ENCODE measurements around the gene GRIN2A. TPM values are rescaled to one million over a fixed set of nuclear protein-coding genes. Genes with fewer than 3 reads are reported as not detected.

The GRIN2A gene
- total RNA-seq, 4 donors from 2014 or later: 0.32 to 3.6 (median 2.0) TPM

- H3K9me3 ChIP-seq: no peaks in the 10 kb centered on the region
- TF ChIP-seq POLR2AphosphoS5 (IDR thresholded peaks at IDR 0.05): no peak
- H3K36me3 ChIP-seq: no peaks in the 10 kb centered on the region
- intact Hi-C loops (cut with DNase I): no loop called here
- no peaks in the 10 kb centered on the region for H3K27me3 ChIP-seq
- no peak overlapping the region for H3K27ac ChIP-seq (replicated peaks in 1 of 4)
- 95% methylated on average over 4 of the region's 4 CpGs for WGBS
- peak; percentile 74 for DNase-seq (ENCODE audit: extremely low spot score)
- no peaks in the 10 kb centered on the region for H3K4me1 ChIP-seq
- no peak overlapping the region for H3K4me3 ChIP-seq
These were observed 212.6 kb downstream of the GRIN2A start for GRCh38 chr16:9969580-9969979.

GRCh38 chr16:9966569-9967157, 215.6 kb downstream of the GRIN2A start:
- DNase-seq (ENCODE audit: extremely low spot score): peak; percentile 60
- Histone ChIP-seq H3K4me3 (no peak overlapping the region), H3K4me1 (no peaks in the 10 kb centered on the region), H3K27ac (replicated peaks in 1 of 4) (no peak overlapping the region), H3K9me3 (no peaks in the 10 kb centered on the region), H3K36me3 (no peaks in the 10 kb centered on the region), H3K27me3 (no peaks in the 10 kb centered on the region)
- intact Hi-C loops (cut with DNase I): no loop called here
- 89% methylated on average over 9 of the region's 9 CpGs for WGBS
- TF ChIP-seq POLR2A (IDR thresholded peaks at IDR 0.05; ENCODE audit: low read depth) (no peak), CTCF (IDR thresholded peaks at IDR 0.05) (no peak), POLR2AphosphoS5 (IDR thresholded peaks at IDR 0.05) (no peak), EP300 (IDR thresholded peaks at IDR 0.05) (no peak)

GRCh38 chr16:9965079-9965478, 217.1 kb downstream of the GRIN2A start:
- TF ChIP-seq POLR2A (IDR thresholded peaks at IDR 0.05; ENCODE audit: low read depth) (no peak), CTCF (IDR thresholded peaks at IDR 0.05) (no peak), EP300 (IDR thresholded peaks at IDR 0.05) (no peak), POLR2AphosphoS5 (IDR thresholded peaks at IDR 0.05) (no peak)
- WGBS: 70% methylated on average over 3 of the region's 3 CpGs
- Histone ChIP-seq H3K4me3 (no peak overlapping the region), H3K27me3 (no peaks in the 10 kb centered on the region), H3K36me3 (no peaks in the 10 kb centered on the region), H3K4me1 (no peaks in the 10 kb centered on the region), H3K27ac (replicated peaks in 1 of 4) (no peak overlapping the region), H3K9me3 (no peaks in the 10 kb centered on the region)
- peak; percentile 17 for DNase-seq (ENCODE audit: extremely low spot score)
- intact Hi-C loops (cut with DNase I): no loop called here

GRCh38 chr16:9964426-9964825, 217.8 kb downstream of the GRIN2A start:
- no peak for TF ChIP-seq POLR2AphosphoS5 (IDR thresholded peaks at IDR 0.05)
- TF ChIP-seq EP300 (IDR thresholded peaks at IDR 0.05): no peak
- TF ChIP-seq CTCF (IDR thresholded peaks at IDR 0.05): no peak
- Histone ChIP-seq H3K27ac (replicated peaks in 1 of 4) (no peak overlapping the region), H3K4me1 (no peaks in the 10 kb centered on the region), H3K27me3 (no peaks in the 10 kb centered on the region), H3K36me3 (no peaks in the 10 kb centered on the region), H3K4me3 (no peak overlapping the region), H3K9me3 (no peaks in the 10 kb centered on the region)
- DNase-seq (ENCODE audit: extremely low spot score): no peak
- 85% methylated on average over 6 of the region's 6 CpGs for WGBS
- intact Hi-C loops (cut with DNase I): no loop called here

GRCh38 chr16:9957433-9957832, 224.8 kb downstream of the GRIN2A start:
- Histone ChIP-seq H3K27ac (replicated peaks in 1 of 4) (no peak overlapping the region), H3K4me1 (no peaks in the 10 kb centered on the region), H3K36me3 (no peaks in the 10 kb centered on the region), H3K9me3 (no peaks in the 10 kb centered on the region), H3K27me3 (no peaks in the 10 kb centered on the region), H3K4me3 (no peak overlapping the region)
- 93% methylated on average over 5 of the region's 5 CpGs for WGBS
- intact Hi-C loops (cut with DNase I): no loop called here
- DNase-seq (ENCODE audit: extremely low spot score): no peak
- TF ChIP-seq EP300 (IDR thresholded peaks at IDR 0.05): no peak
- TF ChIP-seq POLR2A (IDR thresholded peaks at IDR 0.05; ENCODE audit: low read depth): no peak
- TF ChIP-seq POLR2AphosphoS5 (IDR thresholded peaks at IDR 0.05): no peak
- TF ChIP-seq CTCF (IDR thresholded peaks at IDR 0.05): no peak
